CD4-positive, alpha-beta T cell treated with Interleukin-21 for 1 hour (primary cell): ENCODE measurements around the gene DAZ4.
"Not testable (repeated sequence)": the region's sequence is repeated elsewhere in the genome, so short reads cannot be mapped to it uniquely, and the experiment has no call there.

Experiments
- DNase-seq: peaks from one replicate; pipeline ENCODE4 v3.0.0-alpha.2; 2020

The DAZ4 gene

GRCh38 chrY:24833619-24834018, at the start of gene DAZ4:
TSS of gene DAZ4 (plus strand) at chrY:24833919. CDS start at chrY:24834127, 208 bp downstream.
- DNase-seq: not testable (repeated sequence)

GRCh38 chrY:24813293-24813692, 20.4 kb upstream of the DAZ4 start, which contains the start of gene DAZ3:
TSS of gene DAZ3 (minus strand) at chrY:24813393. CDS start at chrY:24813185, 208 bp downstream.
- DNase-seq: not testable (repeated sequence)

GRCh38 chrY:24821836-24822235, 11.9 kb upstream of the DAZ4 start:
- DNase-seq: not testable (repeated sequence)

- DNase-seq: not testable (repeated sequence)
Observed at GRCh38 chrY:24824184-24824879, 9.4 kb upstream of the DAZ4 start.

GRCh38 chrY:24825069-24825468, 8.7 kb upstream of the DAZ4 start:
- DNase-seq: not testable (repeated sequence)
